Mucosa of descending colon (tissue), 3 donors: ENCODE data around the gene STC2. TPM values are rescaled to one million over a fixed set of nuclear protein-coding genes. Genes with fewer than 3 reads are reported as not detected.
A peak's percentile ranks its signal among the peaks of the same experiment; 100 is the strongest.

Experiments used
- ATAC-seq: fragments of 200-7000 bp; cut with Tn5 transposase; one replicate; pipeline ENCODE4 v1.9.1; 2020; ENCODE audit warnings: mild to moderate bottlenecking, moderate library complexity
- DNase-seq, 3 donors: peaks; one replicate each; pipeline ENCODE4 v3.0.0-alpha.2; 2020
- H3K36me3 ChIP-seq: fragments of 200-600 bp; one replicate; pipeline ENCODE4 v1.8.0; 2021; ENCODE audit warnings: low read depth, mild to moderate bottlenecking
- H3K4me1 ChIP-seq: fragments of 200-600 bp; one replicate; pipeline ENCODE4 v1.8.0; 2021; ENCODE audit warnings: low read depth, mild to moderate bottlenecking
- H3K4me3 ChIP-seq: fragments of 200-600 bp; one replicate; pipeline ENCODE4 v1.8.0; 2021; ENCODE audit warnings: mild to moderate bottlenecking
- H3K9me3 ChIP-seq: fragments of 200-600 bp; one replicate; pipeline ENCODE4 v1.8.0; 2021; ENCODE audit warnings: mild to moderate bottlenecking
- intact Hi-C, 2 donors: fragments of 100-400 bp; cut with DNase I in 1 of 2; cut with micrococcal nuclease in 1 of 2; formaldehyde crosslinking; loops; one replicate each; pipeline versions ENCODE4 v1.11.0 to v1.11.1; 2022; cut with DNase I, micrococcal nuclease
- total RNA-seq, 3 donors: library from RNA; stranded (reverse); fragmentation: NEBNext Ultra II Directional in 2 of 3; extraction: Animal tissue kit (Norgen Biotek cat#: 25700) in 2 of 3; gene quantifications; one replicate each; pipeline versions ENCODE4 v1.2.1 to v1.2.4, GENCODE V29; 2021 to 2023
- TF ChIP-seq, protein P1 (sequence below): fragments of 200-600 bp; IDR thresholded peaks from one replicate; pipeline ENCODE4 v1.8.0; 2022; ENCODE audit warnings: antibody characterized with exemption, mild to moderate bottlenecking
- donor health status: DM: no; HTN: no; CAD: no; lungs with moderate emphysema.
- donor health status: DM: no; HTN: no; CAD: no.
- donor health status: DM: no; HTN: yes; CAD: no.

STC2 gene
- total RNA-seq, 3 donors from 2014 or later: 0.26 to 3.4 (median 1.4) TPM

DNA sequence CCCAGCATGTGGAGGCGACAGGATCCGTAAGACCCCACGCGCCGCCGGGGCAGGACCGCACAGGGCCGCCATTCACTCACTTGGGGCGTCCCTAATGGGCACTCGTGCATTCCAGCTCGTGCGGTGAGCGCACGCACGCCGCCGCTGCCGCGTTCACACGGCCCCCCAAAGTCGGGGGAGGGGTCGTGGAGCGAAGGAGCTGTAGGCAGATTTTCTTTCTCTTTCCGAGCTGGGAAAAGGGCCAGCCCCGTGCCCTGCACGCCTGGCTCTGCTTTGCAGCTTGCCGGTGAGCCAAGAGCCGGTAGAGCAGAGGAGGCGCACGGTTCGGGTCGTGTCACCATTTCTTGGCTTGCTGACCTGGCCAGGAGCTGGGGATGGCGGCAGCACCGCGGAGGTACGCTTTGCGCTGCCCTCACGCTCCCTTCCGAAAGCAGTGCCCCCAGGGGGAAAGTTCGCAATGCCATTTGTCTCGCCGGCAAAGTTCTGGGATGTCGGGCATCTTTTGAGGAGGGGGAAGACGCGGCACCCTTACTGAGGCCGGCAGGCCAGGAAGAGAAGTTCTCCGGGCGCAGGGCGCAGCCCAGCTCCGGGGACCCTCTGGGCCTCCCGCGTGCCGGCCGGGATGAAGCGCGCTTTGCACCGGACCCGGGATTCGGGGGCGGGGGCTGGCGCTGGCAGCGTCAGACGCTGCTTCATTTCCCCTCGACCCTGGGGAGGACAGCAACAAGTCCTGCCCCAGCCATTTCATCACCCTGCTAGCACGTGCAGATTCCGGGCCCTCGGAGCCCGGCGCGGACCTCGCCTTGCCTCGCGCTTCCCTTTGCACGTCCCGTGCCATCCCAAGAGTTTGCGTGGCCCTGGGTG lies 898 bp downstream of the STC2 start:
- intact Hi-C loops: no loop called here
- H3K4me3 ChIP-seq: no peak overlapping the region
- ATAC-seq (no peak), DNase-seq (no peak)
- H3K4me1 ChIP-seq: peaks cover 34% of the 10 kb centered on the region
- H3K9me3 ChIP-seq: no peaks in the 10 kb centered on the region
- TF ChIP-seq, protein P1, sequence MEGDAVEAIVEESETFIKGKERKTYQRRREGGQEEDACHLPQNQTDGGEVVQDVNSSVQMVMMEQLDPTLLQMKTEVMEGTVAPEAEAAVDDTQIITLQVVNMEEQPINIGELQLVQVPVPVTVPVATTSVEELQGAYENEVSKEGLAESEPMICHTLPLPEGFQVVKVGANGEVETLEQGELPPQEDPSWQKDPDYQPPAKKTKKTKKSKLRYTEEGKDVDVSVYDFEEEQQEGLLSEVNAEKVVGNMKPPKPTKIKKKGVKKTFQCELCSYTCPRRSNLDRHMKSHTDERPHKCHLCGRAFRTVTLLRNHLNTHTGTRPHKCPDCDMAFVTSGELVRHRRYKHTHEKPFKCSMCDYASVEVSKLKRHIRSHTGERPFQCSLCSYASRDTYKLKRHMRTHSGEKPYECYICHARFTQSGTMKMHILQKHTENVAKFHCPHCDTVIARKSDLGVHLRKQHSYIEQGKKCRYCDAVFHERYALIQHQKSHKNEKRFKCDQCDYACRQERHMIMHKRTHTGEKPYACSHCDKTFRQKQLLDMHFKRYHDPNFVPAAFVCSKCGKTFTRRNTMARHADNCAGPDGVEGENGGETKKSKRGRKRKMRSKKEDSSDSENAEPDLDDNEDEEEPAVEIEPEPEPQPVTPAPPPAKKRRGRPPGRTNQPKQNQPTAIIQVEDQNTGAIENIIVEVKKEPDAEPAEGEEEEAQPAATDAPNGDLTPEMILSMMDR: no peak
- no peaks in the 10 kb centered on the region for H3K36me3 ChIP-seq

DNA sequence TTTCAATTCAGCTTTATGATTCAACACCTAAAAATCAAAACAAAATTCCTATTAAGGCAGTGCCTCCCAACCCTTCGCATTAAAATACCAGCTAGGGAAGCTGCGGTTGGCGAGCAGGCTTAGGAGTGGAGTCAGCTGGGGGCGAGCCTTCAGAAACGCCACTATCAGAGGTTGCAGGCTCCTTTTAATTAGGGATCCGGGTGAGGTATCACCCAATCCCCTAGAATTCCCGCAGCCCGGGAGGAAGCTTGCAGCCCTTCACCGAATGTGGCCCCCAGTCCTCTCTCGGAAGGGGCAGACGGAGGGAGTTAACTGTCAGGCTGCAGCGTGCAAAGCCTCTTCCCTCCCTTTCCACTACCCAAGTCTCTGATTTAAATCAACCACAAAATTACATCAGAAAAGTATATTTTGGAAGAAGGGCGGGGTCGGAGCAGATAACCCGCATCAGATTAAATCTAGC lies 1.7 kb downstream of the STC2 start:
- ATAC-seq (no peak), DNase-seq (no peak)
- Histone ChIP-seq H3K9me3 (no peaks in the 10 kb centered on the region), H3K36me3 (no peaks in the 10 kb centered on the region), H3K4me1 (peaks cover 34% of the 10 kb centered on the region), H3K4me3 (no peak overlapping the region)
- intact Hi-C loops: no loop called here
- TF ChIP-seq, protein P1: no peak

DNA sequence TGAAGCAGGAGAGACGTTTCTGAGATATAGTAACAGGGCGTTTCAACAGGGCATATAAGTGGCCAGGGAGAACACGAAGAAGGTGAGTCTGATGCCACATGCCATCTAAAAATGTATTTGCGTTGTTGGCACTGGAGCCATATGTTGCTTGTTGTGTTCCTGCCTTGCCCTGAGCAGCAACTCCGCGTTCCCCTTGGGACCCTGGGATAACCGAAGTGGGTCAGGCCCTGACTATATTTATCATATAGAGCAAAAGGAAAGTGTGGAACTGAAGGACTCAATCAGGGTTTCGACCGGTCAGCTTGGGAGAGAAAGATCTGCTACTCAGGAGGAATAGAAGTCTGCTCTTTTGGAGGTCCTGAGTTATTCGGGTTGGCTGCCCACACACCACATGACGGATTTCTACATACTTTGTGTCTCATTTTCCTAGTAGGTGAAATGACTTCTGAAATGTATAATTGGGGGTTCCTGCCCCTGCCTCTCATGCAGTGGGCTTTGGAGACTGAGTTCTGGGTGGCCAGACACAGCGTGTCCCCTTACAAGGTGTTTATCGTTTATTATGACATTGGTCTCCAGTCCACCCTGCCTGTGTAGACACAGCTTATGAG lies 3.0 kb downstream of the STC2 start:
- DNase-seq (no peak), ATAC-seq (no peak)
- H3K4me1 ChIP-seq: peaks cover 33% of the 10 kb centered on the region
- no peaks in the 10 kb centered on the region for H3K36me3 ChIP-seq
- intact Hi-C loops: no loop called here
- no peak overlapping the region for H3K4me3 ChIP-seq
- TF ChIP-seq, protein P1: no peak
- no peaks in the 10 kb centered on the region for H3K9me3 ChIP-seq

DNA sequence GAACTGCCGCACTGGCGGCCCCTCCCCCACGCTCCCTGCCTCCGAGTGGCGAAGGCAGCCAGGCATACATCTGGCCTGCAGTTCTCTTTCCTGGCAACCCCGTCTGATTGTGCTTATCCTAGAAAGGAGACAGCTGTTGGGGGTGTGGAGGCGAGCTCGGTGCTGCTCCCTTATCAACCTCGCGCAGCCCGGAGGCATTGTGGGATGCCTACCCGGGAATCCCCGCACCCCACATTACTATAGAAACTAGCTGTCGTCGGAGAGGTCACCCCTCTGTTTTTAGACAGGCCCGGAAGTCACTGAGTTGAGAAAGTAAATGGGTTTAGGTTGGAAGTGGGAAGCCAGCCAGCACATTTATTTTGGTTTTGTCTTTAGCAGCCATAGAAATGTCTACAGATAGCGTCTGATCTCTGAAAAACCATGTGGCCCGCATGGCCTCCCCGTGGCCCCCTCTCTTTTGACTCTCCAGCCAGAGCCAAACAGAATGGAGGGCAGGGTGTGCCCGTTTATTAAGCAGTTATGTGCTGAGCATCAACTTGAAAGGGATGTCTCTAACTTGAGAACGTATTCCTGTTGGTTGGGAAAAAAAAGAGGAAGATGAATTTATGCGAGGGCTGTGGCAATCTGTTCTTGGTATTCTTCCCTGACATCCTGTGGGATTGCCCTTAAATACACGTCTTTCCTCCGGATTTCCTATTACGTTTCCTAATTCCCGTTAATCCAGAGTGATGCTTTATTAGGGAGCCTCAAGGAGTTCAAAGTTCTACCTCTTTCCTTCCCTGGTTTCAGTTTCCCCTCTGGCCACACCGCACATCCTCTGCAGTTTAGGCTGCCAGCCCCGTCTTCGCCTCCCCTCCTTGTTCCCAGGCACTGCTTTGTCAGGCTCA lies 3.9 kb downstream of the STC2 start:
- DNase-seq (peak; percentile 87 to 92 (median 87)), ATAC-seq (peak; percentile 84)
- Histone ChIP-seq H3K4me3 (no peak overlapping the region), H3K36me3 (no peaks in the 10 kb centered on the region), H3K9me3 (no peaks in the 10 kb centered on the region), H3K4me1 (peaks cover 26% of the 10 kb centered on the region)
- TF ChIP-seq, protein P1: no peak
- intact Hi-C loops: no loop called here

DNA sequence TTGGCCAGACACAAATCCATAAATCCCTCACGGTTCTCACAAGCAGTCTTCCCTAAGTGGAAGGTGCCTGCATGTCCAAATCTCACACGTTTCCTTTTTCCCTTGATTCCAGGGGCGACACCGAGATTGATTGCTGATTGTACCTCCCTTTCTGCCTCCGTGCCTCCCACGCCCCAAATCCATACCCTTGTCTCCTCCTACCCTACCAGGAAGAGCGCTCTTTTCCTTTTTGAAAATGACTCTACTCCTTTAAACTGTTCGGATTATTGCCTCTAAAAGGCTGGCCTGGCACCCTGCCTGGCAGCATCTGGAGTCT lies 4.5 kb downstream of the STC2 start:
- intact Hi-C loops: no loop called here
- TF ChIP-seq, protein P1: no peak
- DNase-seq (no peak), ATAC-seq (no peak)
- Histone ChIP-seq H3K4me3 (no peak overlapping the region), H3K36me3 (no peaks in the 10 kb centered on the region), H3K4me1 (peaks cover 20% of the 10 kb centered on the region), H3K9me3 (no peaks in the 10 kb centered on the region)
